Adrenal gland (tissue), 12 donors: ENCODE data around the gene LRRK1. TPM values are rescaled to one million over a fixed set of nuclear protein-coding genes. Genes with fewer than 3 reads are reported as not detected.

Experiments used
- DNase-seq, 7 donors: peaks; one replicate each; pipeline ENCODE4 v3.0.0-alpha.2; 2019 to 2020
- H3K27ac ChIP-seq, 5 donors: fragments of 200-600 bp; sonication (generic) in 4 of 5; 1 replicate in 3 of 5; 2 replicates in 2 of 5; pipeline versions ENCODE4 v1.5.1 to v1.8.0; 2016 to 2020; ENCODE audit warnings: mild to moderate bottlenecking in 1 of 5
- H3K27me3 ChIP-seq: fragments of 200-600 bp; 2 replicates; pipeline ENCODE4 v1.8.0; 2021
- H3K36me3 ChIP-seq, 2 donors: fragments of 200-600 bp; replicated peaks in 1 of 2; 1 replicate in 1 of 2; 2 replicates in 1 of 2; pipeline versions ENCODE4 v1.5.1 to v1.8.0; 2018 to 2022
- H3K4me1 ChIP-seq, 2 donors: fragments of 200-600 bp; replicated peaks in 1 of 2; 1 replicate in 1 of 2; 2 replicates in 1 of 2; pipeline versions ENCODE4 v1.5.1 to v1.8.0; 2018 to 2021
- H3K4me3 ChIP-seq, 4 donors: fragments of 200-600 bp; sonication (generic) in 3 of 4; one replicate each; pipeline ENCODE4 v1.5.1; 2016 to 2018
- H3K9me3 ChIP-seq, 3 donors: fragments of 200-600 bp; sonication (generic) in 1 of 3; replicated peaks in 1 of 3; 1 replicate in 2 of 3; 2 replicates in 1 of 3; pipeline versions ENCODE4 v1.5.1 to v1.8.0; 2016 to 2021
- CTCF ChIP-seq, 6 experiments: fragments of 450-650 bp in 4 of 6; fragments of 200-600 bp in 2 of 6; sonication (generic) in 1 of 6; IDR thresholded peaks; 1 replicate in 5 of 6; 2 replicates in 1 of 6; pipeline versions ENCODE4 v1.5.1 to v1.8.0; 2016 to 2021; ENCODE audit warnings: antibody characterized with exemption in 6 of 6, mild to moderate bottlenecking in 2 of 6, moderate library complexity in 1 of 6
- POLR2A ChIP-seq, 2 donors: fragments of 450-650 bp; IDR thresholded peaks; one replicate each; pipeline ENCODE4 v1.6.1; 2017; ENCODE audit warnings: antibody characterized with exemption in 2 of 2, mild to moderate bottlenecking in 2 of 2, moderate library complexity in 1 of 2
- WGBS, 4 donors: extraction: QIAGEN DNeasy Blood & Tissue Kit in 2 of 4; methylation state at CpG; one replicate each; pipeline versions ENCODE4 v1.1.5 to v1.1.7; 2013 to 2017; 5-methylcytosine and 5-hydroxymethylcytosine counted together
- intact Hi-C, 2 donors: fragments of 100-400 bp; cut with DNase I; formaldehyde crosslinking; loops; one replicate each; pipeline versions ENCODE4 v1.14.1 to v1.15.0; 2022 to 2023
- polyA plus RNA-seq, 3 donors: library from polyadenylated mRNA; stranded (reverse); fragments of 200-250 nt in 2 of 3; fragments of 350-450 nt in 1 of 3; fragmentation: Illumina TruSeq in 1 of 3; extraction: RNeasy Lipid Tissue Mini Kit (QIAGEN cat#74804) in 1 of 3; gene quantifications; one replicate each; pipeline ENCODE4 v1.2.3, GENCODE V29; 2013 to 2014
- total RNA-seq, 9 donors: library from RNA; depleted of rRNA in 4 of 9; stranded (reverse); fragments of >200 nt in 4 of 9; fragments of 120-200 nt in 1 of 9; fragmentation: NEBNext Ultra II Directional in 1 of 9; extraction: Animal tissue kit (Norgen Biotek cat#: 25700) in 1 of 9; gene quantifications; one replicate each; pipeline versions ENCODE4 v1.1.0 to v1.2.4, GENCODE V29; 2013 to 2023
- donor health status: healthy with polysubstance abuse.
- donor health status: Bipolar disorder and iron deficiency.
- donor health status: DM: yes; HTN: yes; CAD: no.
- donor health status: DM: no; HTN: no; CAD: no.
- donor health status: DM: no; HTN: no; CAD: no.
- donor health status: DM: yes; HTN: yes; CAD: no.

The LRRK1 gene
- total and polyA plus RNA-seq, 12 donors, result 0.44 to 13.1 (median 7.7) TPM

- 73 to 89% (median 84%) methylated on average over 8 to 10 of the region's 10 CpGs for WGBS, 4 donors
- Histone ChIP-seq H3K9me3 (no peaks in the 10 kb centered on the region), H3K36me3 (no peaks in the 10 kb centered on the region), H3K4me3 (no peak overlapping the region), H3K27me3 (no peaks in the 10 kb centered on the region), H3K4me1 (peaks cover 15 to 27% of the 10 kb centered on the region in 2 donors), H3K27ac (no peak overlapping the region)
- no peak for DNase-seq
- intact Hi-C loops, result loop anchor here in 1 of 2 donors (10.0 kb wide), 1 partner anchor 146 kb away; no protein-coding TSS in a partner anchor
- TF ChIP-seq POLR2A (IDR thresholded peaks at IDR 0.05) (no peak), CTCF (IDR thresholded peaks at IDR 0.05) (no peak)
Measured at GRCh38 chr15:101118615-101119014, 199.5 kb downstream of the LRRK1 start.

DNA sequence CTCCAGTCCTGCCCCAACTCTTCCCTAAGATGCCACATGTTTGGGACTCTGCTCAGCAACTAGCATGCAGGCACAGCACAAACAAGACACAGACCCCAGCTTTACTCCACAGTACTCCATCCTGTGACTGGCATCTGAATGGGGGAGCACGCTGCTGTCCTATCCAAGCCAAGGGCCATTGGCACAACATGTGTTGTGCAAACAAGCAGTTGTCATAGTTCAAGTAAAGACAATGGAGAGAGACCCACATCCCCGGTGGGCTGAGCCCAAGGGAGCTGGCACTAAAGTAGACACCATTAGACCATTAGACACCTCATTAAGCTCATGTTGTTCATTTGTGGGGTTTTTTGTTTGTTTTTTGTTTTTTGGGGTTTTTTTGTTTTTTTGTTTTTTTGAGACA lies 200.0 kb downstream of the LRRK1 start:
- TF ChIP-seq CTCF (IDR thresholded peaks at IDR 0.05) (no peak), POLR2A (IDR thresholded peaks at IDR 0.05) (no peak)
- intact Hi-C loops, result loop anchor here in 1 of 2 donors (10.0 kb wide), 1 partner anchor 146 kb away; no protein-coding TSS in a partner anchor
- Histone ChIP-seq H3K27me3 (no peaks in the 10 kb centered on the region), H3K4me3 (no peak overlapping the region), H3K4me1 (peaks cover 15 to 27% of the 10 kb centered on the region in 2 donors), H3K36me3 (no peaks in the 10 kb centered on the region), H3K27ac (no peak overlapping the region), H3K9me3 (no peaks in the 10 kb centered on the region)
- 94 to 100% (median 98%) methylated on average over 2 of the region's 2 CpGs for WGBS, 4 donors
- DNase-seq, result no peak

Other genes starting within 250 kb of the LRRK1 start
- 100 to 1,000 TPM in 3 of 9 donors, 10 to 100 TPM in 5, 1 to 10 TPM in 1; 1.8 to 165 (median 55.5) TPM for gene ALDH1A3, start 39.5 kb upstream of the LRRK1 start, total RNA-seq
- gene ALDH1A3, start 39.5 kb upstream of the LRRK1 start, polyA plus RNA-seq, result 10 to 100 TPM; 13.2 to 26.5 (median 15.8) TPM